Activated CD4-positive, alpha-beta T cell treated with anti-CD3 and anti-CD28 coated beads for 1 hour (primary cell): ENCODE data around the gene LIPT2.

Experiments used
- DNase-seq: peaks from one replicate; pipeline ENCODE4 v3.0.0-alpha.2; 2020

The LIPT2 gene

DNA sequence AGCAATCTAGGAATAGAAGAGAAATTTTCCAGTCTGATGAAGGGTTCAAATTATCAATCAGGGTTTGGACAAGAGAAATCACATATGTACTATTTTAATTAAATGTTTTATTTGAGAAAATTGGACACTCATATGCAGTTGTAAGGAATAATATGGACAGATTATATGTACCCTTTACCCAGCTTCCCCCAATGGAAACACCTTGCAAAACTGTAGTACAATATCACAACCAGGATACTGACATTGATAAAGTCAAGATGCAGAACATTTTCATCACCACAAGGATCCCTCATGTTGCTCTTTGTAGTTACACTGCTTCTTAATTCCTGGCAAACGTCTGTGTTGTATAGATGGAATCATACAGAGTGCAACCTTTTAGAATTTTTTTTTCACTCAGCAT lies 1.4 kb upstream of the LIPT2 start:
- no peak for DNase-seq

DNA sequence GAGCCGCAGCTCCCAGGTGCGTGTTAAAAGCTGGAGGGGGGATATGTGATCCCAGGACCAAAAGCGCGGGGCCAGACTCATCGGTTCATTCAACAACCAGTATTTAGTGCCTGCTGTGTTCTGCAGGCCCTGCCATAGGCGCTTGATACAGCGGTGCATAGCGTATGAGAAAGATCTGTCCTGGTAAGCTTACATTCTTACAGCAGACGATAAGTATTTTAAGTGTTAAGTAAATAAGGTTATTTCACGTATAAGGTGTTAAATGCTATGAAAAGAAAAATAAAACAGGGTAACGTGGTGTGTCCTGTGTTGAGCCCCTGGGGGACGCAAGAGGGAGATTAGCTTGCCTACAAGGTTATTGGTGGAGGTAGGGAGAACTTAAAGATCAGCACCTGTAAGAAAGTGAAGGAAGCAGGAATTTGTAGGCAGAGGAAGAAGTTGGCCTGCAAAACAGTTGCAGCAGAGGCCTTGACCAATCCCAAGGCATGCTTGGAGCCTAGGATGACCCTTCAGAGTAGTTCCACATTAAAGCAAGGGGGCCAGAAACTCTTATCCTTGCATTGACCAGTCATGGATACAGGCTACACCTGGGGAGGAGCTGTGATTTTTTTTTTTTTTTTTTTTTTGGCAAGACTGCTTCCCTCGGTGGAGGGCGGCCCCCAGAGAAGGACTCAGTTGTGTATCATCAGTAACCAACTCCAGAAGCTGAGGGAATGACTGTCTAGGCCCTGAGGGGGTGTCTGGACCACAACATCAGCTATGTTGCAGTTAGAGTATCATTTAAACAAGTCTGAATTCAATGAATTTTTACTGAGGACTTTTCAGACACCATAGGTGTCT lies 487 bp upstream of the LIPT2 start:
- no peak for DNase-seq

DNA sequence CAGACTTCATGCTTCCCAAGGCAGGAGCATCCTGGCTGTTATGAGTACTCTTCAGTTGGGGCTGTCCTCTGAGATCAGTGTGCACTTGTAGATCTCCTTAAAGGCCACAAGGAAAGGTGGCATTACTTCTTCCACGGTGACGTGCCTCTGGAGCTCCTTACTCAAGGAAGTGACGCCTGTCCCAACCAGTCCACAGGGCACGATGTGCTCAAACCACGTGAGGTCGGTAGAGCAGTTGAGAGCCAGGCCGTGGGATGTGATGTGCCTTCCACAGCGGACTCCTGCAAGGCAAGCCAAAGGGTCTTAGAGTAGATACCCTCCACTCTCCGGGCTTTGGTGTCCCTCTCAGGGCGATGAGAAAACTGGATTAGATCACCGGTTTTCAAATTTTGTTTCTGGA lies 1.4 kb downstream of the LIPT2 start:
- DNase-seq = no peak

DNA sequence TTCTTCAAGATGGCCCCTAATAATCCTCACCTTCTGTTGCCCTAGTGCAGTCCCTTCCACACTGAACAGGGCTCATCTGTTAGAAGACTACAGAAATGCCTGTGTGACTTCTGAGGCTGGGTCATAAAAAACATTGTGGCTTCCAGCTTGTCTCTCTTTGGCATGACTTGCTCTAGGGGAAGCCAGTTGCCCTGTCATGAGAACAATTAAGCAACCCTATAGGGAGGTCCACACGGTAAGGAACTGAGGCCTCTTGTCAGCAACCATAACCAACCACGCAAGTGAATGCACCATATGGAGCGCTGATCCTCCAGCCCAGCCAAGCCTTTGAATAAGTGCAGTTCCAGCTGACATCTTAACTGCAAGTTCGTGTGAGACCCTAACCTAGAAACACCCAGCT lies 2.6 kb downstream of the LIPT2 start:
- DNase-seq = no peak

- DNase-seq = no peak
These were observed 5.6 kb downstream of the LIPT2 start for GRCh38 chr11:74487875-74488274.

GRCh38 chr11:74485868-74486267 lies 7.7 kb downstream of the LIPT2 start:
- no peak for DNase-seq

DNA sequence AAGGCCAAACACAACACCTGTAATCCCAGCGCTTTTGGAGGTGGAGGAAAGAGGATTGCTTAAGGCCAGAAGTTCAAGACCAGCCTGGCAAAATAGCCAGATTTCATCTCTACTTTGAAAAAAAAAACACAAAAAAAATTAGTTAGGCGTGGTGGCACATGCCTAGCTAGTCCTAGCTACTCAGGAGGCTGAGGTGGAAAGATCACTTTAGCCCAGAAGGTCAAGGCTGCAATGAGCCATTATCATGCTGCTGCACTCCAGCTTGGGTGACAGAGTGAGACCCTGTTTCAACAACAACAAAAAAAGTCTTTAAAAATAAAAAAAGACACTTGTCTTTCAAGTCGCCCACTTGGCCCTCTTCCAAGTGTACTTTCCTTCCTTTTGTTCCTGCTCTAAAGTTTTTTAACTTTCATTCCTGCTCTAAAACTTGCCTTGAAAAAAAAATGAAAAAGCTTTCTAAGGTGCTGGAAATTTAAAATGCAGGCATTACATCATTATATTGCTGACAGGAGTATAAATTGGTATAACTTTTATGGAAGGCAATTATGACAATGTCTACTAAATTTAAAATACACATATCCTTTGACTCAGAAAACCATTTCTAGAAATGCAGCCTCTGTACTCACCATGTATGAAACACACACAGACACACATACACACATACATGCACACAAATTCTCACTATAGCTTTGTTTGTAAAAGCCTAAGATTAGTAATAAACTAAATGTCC lies 12.7 kb downstream of the LIPT2 start:
- no peak for DNase-seq

DNA sequence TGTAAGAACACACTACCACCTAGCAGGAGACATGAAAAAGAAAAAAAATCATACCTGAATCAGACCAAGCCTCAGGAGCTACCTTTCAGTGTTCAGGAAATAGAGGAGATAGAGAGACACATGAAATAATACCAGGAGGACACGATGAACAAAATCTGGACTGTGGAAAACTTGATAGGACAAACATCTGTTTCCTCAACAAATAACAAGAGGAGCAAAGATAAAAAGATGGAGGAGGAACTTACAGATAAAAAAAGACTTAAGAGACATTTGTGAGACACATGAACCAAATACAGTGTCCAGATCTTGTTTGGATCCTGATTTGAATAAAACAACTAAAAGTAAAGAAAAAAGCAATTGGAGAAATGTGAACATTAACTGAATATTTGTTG lies 13.8 kb downstream of the LIPT2 start:
- no peak for DNase-seq

DNA sequence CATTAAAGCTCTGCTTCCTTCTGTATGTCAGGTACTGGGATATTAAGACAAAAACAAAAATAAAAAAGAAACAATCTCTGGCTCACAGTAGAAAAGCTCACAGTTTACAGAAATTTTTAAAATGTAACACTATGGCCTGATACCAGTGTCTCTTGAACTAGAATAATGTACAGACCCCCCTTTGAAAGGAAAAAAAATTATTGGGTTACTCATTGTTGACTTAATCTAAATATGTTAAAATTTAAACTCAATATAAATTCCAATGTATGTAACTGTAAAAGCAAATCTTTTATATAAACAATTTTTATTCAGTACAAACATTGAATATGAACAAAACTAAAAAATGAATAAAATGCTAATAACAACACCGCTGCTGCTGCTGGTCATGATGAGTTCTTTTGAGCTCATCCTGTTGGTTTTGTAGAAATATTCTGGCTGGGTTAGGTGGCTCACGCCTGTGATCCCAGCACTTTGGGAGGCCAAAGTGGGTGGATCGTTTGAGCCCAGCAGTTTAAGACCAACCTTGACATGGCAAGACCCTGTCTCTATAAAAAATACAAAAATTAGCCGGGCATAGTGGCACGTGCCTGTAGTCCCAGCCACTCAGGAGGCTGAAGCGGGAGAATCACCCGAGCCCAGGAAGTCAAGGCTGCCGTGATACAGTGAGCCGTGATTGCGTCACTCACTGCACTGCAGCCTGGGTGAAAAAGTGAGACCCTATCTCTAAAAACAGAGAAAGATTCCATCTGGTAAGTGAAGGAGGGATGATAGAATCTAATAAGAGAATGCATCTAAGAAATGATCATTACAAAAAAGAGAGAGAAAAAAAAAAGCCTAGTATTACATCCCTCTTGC lies 14.4 kb downstream of the LIPT2 start:
- no peak for DNase-seq

DNA sequence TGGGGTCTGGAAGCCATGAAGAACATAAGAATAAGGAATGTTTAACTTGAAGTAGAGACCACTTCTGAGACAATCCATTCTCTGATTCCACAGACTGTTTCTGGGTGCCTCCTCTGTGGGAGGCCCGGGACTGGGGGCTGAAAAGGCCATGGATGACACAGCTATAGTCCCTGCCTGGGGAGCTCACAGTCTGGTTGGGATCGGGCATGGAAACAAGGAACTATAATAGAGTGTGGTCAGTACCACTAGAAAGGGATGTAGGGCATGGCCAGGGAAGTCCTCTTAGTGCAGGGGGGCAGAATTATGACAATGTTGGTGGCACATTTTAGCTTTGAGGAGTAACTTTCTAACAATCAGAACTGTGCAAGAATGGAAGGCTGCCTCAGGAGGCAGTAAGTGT lies 17.0 kb downstream of the LIPT2 start:
- DNase-seq = no peak

GRCh38 chr11:74474316-74474715 lies 19.2 kb downstream of the LIPT2 start:
- DNase-seq = no peak

DNA sequence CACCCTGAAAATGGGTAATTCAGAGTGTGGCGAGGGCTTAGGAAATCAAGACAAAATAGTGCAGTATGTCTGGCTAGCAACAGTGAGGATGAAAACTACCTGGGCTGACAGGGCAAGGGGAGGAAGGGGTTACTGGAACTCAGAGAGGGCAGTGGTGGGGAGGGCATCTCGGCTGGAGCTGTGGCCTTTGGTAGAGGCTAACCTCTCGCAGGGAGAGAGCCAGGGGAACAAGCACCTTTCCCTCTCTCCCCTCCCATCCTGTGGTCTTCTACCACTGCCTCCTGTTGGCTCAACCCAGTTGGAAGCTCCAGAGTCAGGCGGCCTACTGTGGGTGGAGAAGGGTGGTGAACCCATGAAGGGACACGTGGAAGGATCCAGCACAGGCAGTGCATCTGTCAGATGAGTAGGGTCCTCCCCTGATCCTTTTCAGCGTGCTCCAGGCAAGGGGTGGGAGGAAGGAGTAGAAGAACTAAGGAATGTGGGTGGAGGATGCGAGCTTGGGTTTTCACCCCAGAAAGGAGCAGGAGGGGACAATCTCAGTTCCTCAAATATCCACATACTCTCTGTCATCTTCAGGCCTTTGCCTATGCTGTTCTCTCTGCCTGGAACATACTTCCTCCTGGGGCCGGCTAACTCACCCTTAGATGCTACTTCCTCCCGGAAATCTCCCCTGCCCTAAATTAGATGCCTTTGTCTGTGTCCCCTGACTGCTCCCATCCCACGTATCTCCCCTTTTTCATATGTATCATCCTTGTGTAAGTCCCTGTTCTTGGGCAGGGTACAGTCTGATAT lies 19.9 kb downstream of the LIPT2 start:
- no peak for DNase-seq

- no peak for DNase-seq
These were observed 21.7 kb downstream of the LIPT2 start for GRCh38 chr11:74471668-74472429.

DNA sequence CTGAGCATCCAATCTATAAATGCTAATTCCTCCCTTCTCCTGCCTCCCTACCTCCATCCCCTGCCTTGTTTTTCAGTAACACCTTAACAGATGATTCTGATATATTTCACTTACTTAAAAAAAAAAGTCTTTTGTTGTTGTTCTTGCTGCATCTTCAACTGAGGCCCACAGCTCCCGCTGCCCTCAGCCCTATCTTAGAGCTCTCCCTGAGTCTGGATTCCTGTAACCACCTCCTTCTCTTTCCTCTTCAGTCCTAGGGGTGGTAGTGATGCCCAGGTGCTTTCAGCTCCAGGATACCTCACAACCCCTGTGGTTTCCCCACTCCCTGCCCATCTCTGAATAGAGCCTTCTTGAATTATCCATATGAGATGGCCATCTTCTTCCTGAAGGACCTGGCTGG lies 22.5 kb downstream of the LIPT2 start:
- no peak for DNase-seq

- DNase-seq = no peak
These were observed 23.0 kb downstream of the LIPT2 start for GRCh38 chr11:74470526-74470925.

DNA sequence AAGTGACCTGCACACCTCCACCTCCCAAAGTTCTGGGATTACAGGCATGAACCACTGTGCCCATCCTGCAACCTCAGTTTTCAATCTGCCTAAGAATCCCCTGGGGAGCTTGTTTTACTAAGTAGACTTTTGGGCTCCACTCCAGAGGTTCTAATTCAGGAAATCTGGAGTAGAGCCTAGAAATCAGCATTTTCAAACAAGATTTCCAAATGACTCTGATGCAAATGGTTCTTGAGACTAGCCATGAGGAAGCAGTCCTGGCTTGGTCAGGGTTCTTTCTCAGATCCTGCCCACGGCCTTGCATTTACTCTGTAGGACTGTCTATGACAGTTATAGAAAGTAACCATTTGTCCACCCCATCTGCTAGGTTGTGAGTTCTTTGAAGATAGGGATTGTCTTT lies 24.6 kb downstream of the LIPT2 start:
- DNase-seq = no peak

GRCh38 chr11:74468521-74468920 lies 25.0 kb downstream of the LIPT2 start:
- no peak for DNase-seq

- no peak for DNase-seq
These were observed 25.5 kb downstream of the LIPT2 start for GRCh38 chr11:74468058-74468457.

GRCh38 chr11:74466916-74467885 lies 26.3 kb downstream of the LIPT2 start, which contains the start of gene KCNE3:
KCNE3 (minus strand) TSS chr11:74467549; CDS start chr11:74457563, 9,986 bp downstream.
- DNase-seq = no peak

DNA sequence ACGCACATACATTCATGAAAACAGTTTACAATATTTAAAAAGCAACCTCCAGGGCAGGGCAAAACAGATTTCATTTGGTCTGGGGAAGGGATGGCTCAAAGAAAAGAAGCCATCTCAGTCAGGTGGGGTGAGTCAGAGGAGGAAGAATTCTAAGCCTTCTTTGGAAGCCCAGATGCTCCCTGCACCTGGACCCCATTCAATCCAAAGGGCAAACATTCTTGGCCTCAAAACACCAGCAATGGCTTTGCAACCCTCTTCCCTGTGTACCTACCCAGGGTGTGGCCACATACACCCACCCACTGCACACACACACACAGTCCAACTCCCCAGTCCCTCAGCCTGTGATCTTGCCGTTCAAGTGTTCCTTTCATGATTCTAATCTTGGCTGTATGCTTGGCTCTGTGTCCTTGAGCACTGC lies 28.2 kb downstream of the LIPT2 start:
- DNase-seq = no peak

DNA sequence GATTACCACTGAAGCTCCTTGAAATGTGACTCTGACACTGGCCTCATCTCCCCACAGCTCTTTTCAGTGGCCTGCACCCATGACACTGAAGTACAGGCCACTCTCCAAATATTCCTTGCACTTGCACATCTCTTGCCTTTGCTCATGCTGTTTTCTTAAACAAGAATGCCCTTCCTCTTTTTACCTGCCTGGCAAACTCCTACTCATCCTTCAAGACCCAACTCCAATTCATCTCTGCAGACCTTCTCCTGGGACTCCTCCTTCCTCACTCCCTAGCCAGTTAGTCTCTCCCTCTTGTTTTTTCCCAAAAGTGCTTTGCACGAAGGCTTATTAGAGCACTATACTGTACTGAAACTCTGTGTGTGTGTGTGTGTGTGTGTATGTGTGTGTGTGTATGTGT lies 28.8 kb downstream of the LIPT2 start:
- no peak for DNase-seq
